H9 (cell line): ENCODE results near the gene MAP4K3. TPM values are rescaled to one million over a fixed set of nuclear protein-coding genes. Genes with fewer than 3 reads are reported as not detected.

ENCODE experiments used
- DNase-seq: peaks from one replicate; pipeline ENCODE4 v3.0.0-alpha.2; 2017
- H2AFZ ChIP-seq: one replicate; pipeline ENCODE4 v1.6.1; 2013; ENCODE audit warnings: mild to moderate bottlenecking, low read length, control low read depth, moderate library complexity
- H2AK5ac ChIP-seq: 2 replicates; pipeline ENCODE4 v1.6.1; 2013; ENCODE audit warnings: low read length, control low read depth, mixed read lengths; ENCODE audit not compliant: insufficient read length
- H2BK120ac ChIP-seq: one replicate; pipeline ENCODE4 v1.6.1; 2013; ENCODE audit warnings: low read depth, mild to moderate bottlenecking, low read length, control low read depth, inconsistent platforms; ENCODE audit not compliant: poor library complexity, severe bottlenecking
- H2BK12ac ChIP-seq: 2 replicates; pipeline ENCODE4 v1.6.1; 2013; ENCODE audit warnings: low read length, control low read depth, mixed read lengths, low read depth; ENCODE audit not compliant: insufficient read length
- H2BK15ac ChIP-seq: 2 replicates; pipeline ENCODE4 v1.6.1; 2013; ENCODE audit warnings: low read depth, low read length, control low read depth
- H2BK20ac ChIP-seq: one replicate; pipeline ENCODE4 v1.6.1; 2013; ENCODE audit warnings: low read depth, mild to moderate bottlenecking, low read length, control low read depth, inconsistent platforms; ENCODE audit not compliant: poor library complexity, severe bottlenecking
- H2BK5ac ChIP-seq: 2 replicates; pipeline ENCODE4 v1.6.1; 2013; ENCODE audit warnings: low read length, control low read depth, mixed read lengths; ENCODE audit not compliant: insufficient read length
- H3K14ac ChIP-seq: 2 replicates; pipeline ENCODE4 v1.6.1; 2013; ENCODE audit warnings: low read length, control low read depth; ENCODE audit not compliant: insufficient read depth
- H3K18ac ChIP-seq: 2 replicates; pipeline ENCODE4 v1.6.1; 2013; ENCODE audit warnings: low read depth, mild to moderate bottlenecking, mixed read lengths, low read length, control low read depth; ENCODE audit not compliant: insufficient read length
- H3K23ac ChIP-seq: 2 replicates; pipeline ENCODE4 v1.6.1; 2013; ENCODE audit warnings: low read length, control low read depth, mixed read lengths, low read depth; ENCODE audit not compliant: insufficient read length
- H3K23me2 ChIP-seq: 2 replicates; pipeline ENCODE4 v1.6.1; 2013; ENCODE audit warnings: low read depth, mild to moderate bottlenecking, mixed read lengths, low read length, control low read depth; ENCODE audit not compliant: insufficient read length, poor library complexity, severe bottlenecking
- H3K27ac ChIP-seq: 2 replicates; pipeline ENCODE4 v1.5.1; 2013; ENCODE audit warnings: low read length, control low read depth, mixed read lengths, low read depth; ENCODE audit not compliant: insufficient read length
- H3K27me3 ChIP-seq: 2 replicates; pipeline ENCODE4 v1.6.1; 2013; ENCODE audit warnings: low read length, control low read depth, inconsistent platforms; ENCODE audit not compliant: insufficient read depth
- H3K4ac ChIP-seq: 2 replicates; pipeline ENCODE4 v1.6.1; 2013; ENCODE audit warnings: low read depth, mild to moderate bottlenecking, control low read depth, inconsistent platforms, low read length, moderate library complexity
- H3K4me1 ChIP-seq: 2 replicates; pipeline ENCODE4 v1.6.1; 2013; ENCODE audit warnings: low read length, control low read depth, inconsistent platforms; ENCODE audit not compliant: insufficient read depth
- H3K4me2 ChIP-seq: 2 replicates; pipeline ENCODE4 v1.6.1; 2013; ENCODE audit warnings: low read length, control low read depth, mixed read lengths; ENCODE audit not compliant: insufficient read length, insufficient read depth
- H3K56ac ChIP-seq: 2 replicates; pipeline ENCODE4 v1.6.1; 2013; ENCODE audit warnings: low read depth, mild to moderate bottlenecking, mixed read lengths, low read length, control low read depth; ENCODE audit not compliant: insufficient read length
- H3K79me1 ChIP-seq: 2 replicates; pipeline ENCODE4 v1.6.1; 2013; ENCODE audit warnings: low read depth, mild to moderate bottlenecking, moderate library complexity, low read length, control low read depth, inconsistent platforms; ENCODE audit not compliant: insufficient read depth, poor library complexity, severe bottlenecking
- H3K79me2 ChIP-seq: 2 replicates; pipeline ENCODE4 v1.6.1; 2013; ENCODE audit warnings: low read length, control low read depth, inconsistent platforms; ENCODE audit not compliant: insufficient read depth
- H3K9ac ChIP-seq: 2 replicates; pipeline ENCODE4 v1.6.1; 2013; ENCODE audit warnings: low read length, control low read depth, mixed read lengths; ENCODE audit not compliant: insufficient read length; ENCODE audit errors: extremely low read depth
- H3K9me3 ChIP-seq: one replicate; pipeline ENCODE4 v1.6.1; 2013; ENCODE audit warnings: low read depth, low read length, inconsistent platforms; ENCODE audit not compliant: control insufficient read depth
- H3T11ph ChIP-seq: one replicate; pipeline ENCODE4 v1.6.1; 2013; ENCODE audit warnings: mild to moderate bottlenecking, low read length, control low read depth, inconsistent platforms
- H4K20me1 ChIP-seq: one replicate; pipeline ENCODE4 v1.6.1; 2013; ENCODE audit not compliant: control insufficient read depth, insufficient read length, insufficient read depth
- H4K5ac ChIP-seq: 2 replicates; pipeline ENCODE4 v1.6.1; 2013; ENCODE audit warnings: low read depth, mild to moderate bottlenecking, mixed read lengths, low read length, control low read depth; ENCODE audit not compliant: insufficient read length
- H4K8ac ChIP-seq: replicated peaks from 2 replicates; pipeline ENCODE4 v1.6.1; 2013; ENCODE audit warnings: low read length, control low read depth, mixed read lengths, low read depth; ENCODE audit not compliant: insufficient read length
- H4K91ac ChIP-seq: 2 replicates; pipeline ENCODE4 v1.6.1; 2013; ENCODE audit warnings: low read depth, mild to moderate bottlenecking, moderate library complexity, mixed read lengths, low read length, control low read depth; ENCODE audit not compliant: insufficient read length
- H3K27ac Mint-ChIP-seq, 3 experiments: 2 replicates in 2 of 3; 3 replicates in 1 of 3; pipeline ENCODE4 v1.8.0; 2020 to 2021; ENCODE audit warnings: mixed read lengths in 3 of 3, mild to moderate bottlenecking in 1 of 3, moderate library complexity in 1 of 3
- H3K27me3 Mint-ChIP-seq: 2 replicates; pipeline ENCODE4 v1.8.0; 2021; ENCODE audit warnings: low read depth, mild to moderate bottlenecking, moderate library complexity, mixed read lengths
- H3K36me3 Mint-ChIP-seq, 3 experiments: 2 replicates in 2 of 3; 3 replicates in 1 of 3; pipeline ENCODE4 v1.8.0; 2020 to 2021; ENCODE audit warnings: low read depth in 3 of 3, mixed read lengths in 3 of 3; ENCODE audit not compliant: insufficient read depth in 1 of 3
- H3K4me1 Mint-ChIP-seq, 2 experiments: 2 replicates each; pipeline ENCODE4 v1.8.0; 2020; ENCODE audit warnings: mixed read lengths in 2 of 2
- H3K4me3 Mint-ChIP-seq, 2 experiments: 2 replicates in 1 of 2; 3 replicates in 1 of 2; pipeline ENCODE4 v1.8.0; 2020 to 2021; ENCODE audit warnings: mild to moderate bottlenecking in 2 of 2, mixed read lengths in 2 of 2, moderate library complexity in 1 of 2
- H3K9me3 Mint-ChIP-seq, 2 experiments: 2 replicates in 1 of 2; 3 replicates in 1 of 2; pipeline ENCODE4 v1.8.0; 2020; ENCODE audit warnings: mild to moderate bottlenecking in 2 of 2, mixed read lengths in 2 of 2, moderate library complexity in 1 of 2
- WGBS: extraction: QIAGEN DNeasy Blood & Tissue Kit; methylation state at CpG from one replicate; pipeline ENCODE4 v1.1.7; 2013; ENCODE audit warnings: missing lambda C conversion rate, low lambda C conversion rate, mixed read lengths; ENCODE audit not compliant: insufficient read length; ENCODE audit errors: extremely low coverage; 5-methylcytosine and 5-hydroxymethylcytosine counted together
- total RNA-seq: library from RNA; stranded (reverse); gene quantifications from 2 replicates; pipeline ENCODE4 v1.2.1, GENCODE V29; 2021
- TF ChIP-seq, protein P1 (sequence below): fragments of 200-600 bp; sonication (generic); conservative IDR thresholded peaks from 3 replicates; pipeline ENCODE4 v1.8.0; 2021; ENCODE audit warnings: antibody characterized with exemption, mild to moderate bottlenecking

The MAP4K3 gene
- total RNA-seq, 1 experiment from 2014 or later, result 37.9 TPM

- peak overlapping the region; percentile 61 for H2AFZ ChIP-seq
- H3K4me2 ChIP-seq, result peak overlapping the region; percentile 64
- H3K79me1 ChIP-seq, result no peaks in the 10 kb centered on the region
- no peak overlapping the region for H2AK5ac ChIP-seq
- Mint-ChIP-seq H3K27ac (peak overlapping the region; percentile 67 to 87 (median 84); a peak in 6 of 7 replicates), H3K4me3 (peak overlapping the region; percentile 60 to 74), H3K9me3 (no peaks in the 10 kb centered on the region), H3K36me3 (no peaks in the 10 kb centered on the region), H3K4me1 (peaks cover 36 to 37% of the 10 kb centered on the region in 2 experiments), H3K27me3 (no peaks in the 10 kb centered on the region)
- H3T11ph ChIP-seq, result no peak overlapping the region
- no CpG with 5 or more reads among the region's 19 CpGs for WGBS
- H3K14ac ChIP-seq, result no peak overlapping the region
- H3K23me2 ChIP-seq, result peaks cover 3% of the 10 kb centered on the region
- peak; percentile 66 for DNase-seq
- TF ChIP-seq, protein P1, sequence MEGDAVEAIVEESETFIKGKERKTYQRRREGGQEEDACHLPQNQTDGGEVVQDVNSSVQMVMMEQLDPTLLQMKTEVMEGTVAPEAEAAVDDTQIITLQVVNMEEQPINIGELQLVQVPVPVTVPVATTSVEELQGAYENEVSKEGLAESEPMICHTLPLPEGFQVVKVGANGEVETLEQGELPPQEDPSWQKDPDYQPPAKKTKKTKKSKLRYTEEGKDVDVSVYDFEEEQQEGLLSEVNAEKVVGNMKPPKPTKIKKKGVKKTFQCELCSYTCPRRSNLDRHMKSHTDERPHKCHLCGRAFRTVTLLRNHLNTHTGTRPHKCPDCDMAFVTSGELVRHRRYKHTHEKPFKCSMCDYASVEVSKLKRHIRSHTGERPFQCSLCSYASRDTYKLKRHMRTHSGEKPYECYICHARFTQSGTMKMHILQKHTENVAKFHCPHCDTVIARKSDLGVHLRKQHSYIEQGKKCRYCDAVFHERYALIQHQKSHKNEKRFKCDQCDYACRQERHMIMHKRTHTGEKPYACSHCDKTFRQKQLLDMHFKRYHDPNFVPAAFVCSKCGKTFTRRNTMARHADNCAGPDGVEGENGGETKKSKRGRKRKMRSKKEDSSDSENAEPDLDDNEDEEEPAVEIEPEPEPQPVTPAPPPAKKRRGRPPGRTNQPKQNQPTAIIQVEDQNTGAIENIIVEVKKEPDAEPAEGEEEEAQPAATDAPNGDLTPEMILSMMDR, result peak; percentile 35; the same call in 1 of the 3 replicates
- H2BK15ac ChIP-seq, result no peak overlapping the region
- H3K27me3 ChIP-seq, result no peaks in the 10 kb centered on the region
- H3K18ac ChIP-seq, result no peak overlapping the region
- H4K91ac ChIP-seq, result no peak overlapping the region
- no peaks in the 10 kb centered on the region for H4K20me1 ChIP-seq
- no peaks in the 10 kb centered on the region for H3K9me3 ChIP-seq
- H3K79me2 ChIP-seq, result no peaks in the 10 kb centered on the region
- H3K4ac ChIP-seq, result no peak overlapping the region
- no peak overlapping the region for H3K27ac ChIP-seq
- H2BK12ac ChIP-seq, result no peak overlapping the region
- H3K23ac ChIP-seq, result no peak overlapping the region
- no peak overlapping the region for H2BK5ac ChIP-seq
- no peak overlapping the region for H2BK20ac ChIP-seq
- H3K56ac ChIP-seq, result no peak overlapping the region
- no peak overlapping the region for H4K5ac ChIP-seq
- H4K8ac ChIP-seq, result no peak overlapping the region
- H3K9ac ChIP-seq, result peak overlapping the region; percentile 38
- no peak overlapping the region for H2BK120ac ChIP-seq
- peaks cover 4% of the 10 kb centered on the region; the same call in 1 of the 2 replicates for H3K4me1 ChIP-seq
Measured at GRCh38 chr2:39228413-39229209, 208.5 kb downstream of the MAP4K3 start.
